GM18858 (cell line): ENCODE measurements around the gene ALDH1A1.
"Not testable (repeated sequence)": the region's sequence is repeated elsewhere in the genome, so short reads cannot be mapped to it uniquely, and the experiment has no call there.

Experiments
- ATAC-seq: cut with Tn5 transposase; IDR thresholded peaks from one replicate; pipeline ENCODE4 v1.9.1; 2021; ENCODE audit not compliant: unreplicated experiment

ALDH1A1 gene

GRCh38 chr9:72945391-72945790, 7.5 kb downstream of the ALDH1A1 start:
- ATAC-seq, result no peak

- ATAC-seq, result no peak
These were observed 8.9 kb downstream of the ALDH1A1 start for GRCh38 chr9:72943844-72944462.

GRCh38 chr9:72942451-72942850, 10.4 kb downstream of the ALDH1A1 start:
- no peak for ATAC-seq

GRCh38 chr9:72939581-72939980, 13.3 kb downstream of the ALDH1A1 start:
- not testable (repeated sequence) for ATAC-seq

GRCh38 chr9:72937545-72937944, 15.3 kb downstream of the ALDH1A1 start:
- ATAC-seq, result no peak

GRCh38 chr9:72936679-72937078, 16.2 kb downstream of the ALDH1A1 start:
- ATAC-seq, result no peak

GRCh38 chr9:72936266-72936665, 16.6 kb downstream of the ALDH1A1 start:
- ATAC-seq, result no peak

DNA sequence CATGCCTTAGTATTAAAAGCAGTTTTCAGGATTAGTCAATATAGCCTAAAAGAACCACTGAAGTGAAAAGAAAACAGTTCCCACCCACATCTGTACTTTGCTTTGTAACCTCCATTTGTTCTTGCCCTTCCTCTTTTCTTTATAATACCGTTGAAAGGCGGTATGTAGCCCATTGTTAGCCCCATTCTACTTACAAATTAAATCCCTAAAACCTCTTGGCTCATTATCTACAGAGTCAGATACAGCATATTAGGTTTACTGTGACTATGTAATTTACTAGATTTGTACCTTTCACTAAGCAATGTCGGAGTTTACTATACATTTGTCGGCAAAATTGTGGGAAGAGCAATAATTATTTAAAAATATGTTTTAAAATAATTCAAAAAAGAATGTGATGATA, 17.3 kb downstream of the ALDH1A1 start:
- ATAC-seq, result no peak

DNA sequence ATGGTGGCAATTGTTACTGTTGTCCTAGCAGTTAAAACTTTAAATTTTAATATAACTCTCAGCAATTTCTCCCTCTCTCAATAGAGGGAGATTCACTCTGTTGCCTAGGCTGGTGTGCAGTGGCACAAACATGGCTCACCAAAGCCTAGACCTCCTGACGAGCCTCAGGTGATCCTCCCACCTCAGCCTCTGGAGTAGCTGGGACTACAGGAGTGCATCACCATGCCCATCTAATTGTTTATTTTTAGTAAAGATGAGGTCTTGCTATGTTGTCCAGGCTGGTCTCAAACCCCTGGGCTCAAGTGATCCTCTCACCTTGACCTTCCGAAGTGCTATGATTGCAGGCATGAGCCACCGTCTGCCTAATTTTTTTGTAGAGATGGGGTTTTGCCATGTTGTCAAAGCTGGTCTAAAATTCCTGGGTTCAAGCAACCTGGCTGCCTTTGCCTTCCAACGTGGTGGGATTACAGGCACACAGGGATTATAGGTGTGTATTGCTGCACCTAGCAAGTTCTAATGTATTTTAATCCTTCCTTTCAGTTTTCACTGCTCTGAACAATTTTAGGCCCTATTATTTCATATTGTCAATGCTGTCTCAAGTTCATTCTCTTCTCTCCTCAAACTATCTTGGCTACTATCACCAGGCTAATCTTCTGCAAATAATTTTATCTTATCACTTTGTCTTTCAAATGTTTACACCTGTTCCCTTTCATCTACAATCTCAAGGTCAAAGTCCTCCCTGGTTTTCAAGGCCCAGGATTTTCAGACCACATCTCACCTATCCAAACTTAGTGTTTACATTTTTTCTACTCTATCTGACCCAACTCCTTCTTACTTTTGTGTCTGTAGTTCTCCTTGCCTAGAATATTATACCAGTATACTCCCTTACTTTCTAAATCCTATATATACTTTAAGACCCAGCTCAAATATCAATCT, 18.9 kb downstream of the ALDH1A1 start:
- ATAC-seq, result no peak

GRCh38 chr9:72932619-72933018, 20.2 kb downstream of the ALDH1A1 start:
- no peak for ATAC-seq

GRCh38 chr9:72931897-72932296, 21.0 kb downstream of the ALDH1A1 start:
- no peak for ATAC-seq

DNA sequence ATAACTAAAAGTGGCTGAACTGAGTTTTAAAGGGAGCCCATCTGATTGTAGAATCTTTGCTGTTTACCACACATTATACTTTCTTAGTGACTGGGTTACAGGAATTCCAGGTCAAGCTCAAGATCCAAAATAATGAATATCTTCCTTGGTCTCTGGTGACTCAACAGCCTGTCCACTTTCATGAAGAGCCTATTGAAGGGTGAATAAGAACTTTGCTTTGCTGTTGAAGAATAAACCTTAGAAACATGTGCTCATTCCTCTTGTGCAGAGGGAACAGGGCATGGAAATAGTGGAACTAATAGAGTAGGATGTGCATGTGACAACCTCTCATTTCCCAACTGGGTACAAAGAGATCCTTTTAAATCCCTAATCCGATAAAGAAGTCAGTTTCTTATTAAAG, 21.4 kb downstream of the ALDH1A1 start:
- no peak for ATAC-seq

- no peak for ATAC-seq
These were observed 22.0 kb downstream of the ALDH1A1 start for GRCh38 chr9:72930828-72931227.

DNA sequence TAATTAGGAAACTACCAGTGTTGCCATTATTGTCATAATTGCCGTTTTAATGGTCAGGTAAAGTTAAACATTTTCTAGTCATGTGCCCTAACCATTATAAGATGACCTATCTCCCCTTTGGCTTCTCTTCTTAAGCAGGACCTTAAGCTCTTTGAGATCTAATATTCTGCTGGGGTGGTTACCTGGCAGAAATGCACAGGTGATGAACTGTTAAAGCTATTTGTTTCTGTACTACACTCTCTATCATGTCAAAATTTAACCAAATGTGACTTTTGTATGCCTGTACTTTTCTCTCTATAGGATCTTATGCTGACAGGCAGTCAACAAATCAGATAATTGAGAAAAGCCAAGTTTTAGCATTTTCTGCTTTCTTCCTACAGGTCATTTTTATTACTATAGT, 23.3 kb downstream of the ALDH1A1 start:
- ATAC-seq, result no peak

DNA sequence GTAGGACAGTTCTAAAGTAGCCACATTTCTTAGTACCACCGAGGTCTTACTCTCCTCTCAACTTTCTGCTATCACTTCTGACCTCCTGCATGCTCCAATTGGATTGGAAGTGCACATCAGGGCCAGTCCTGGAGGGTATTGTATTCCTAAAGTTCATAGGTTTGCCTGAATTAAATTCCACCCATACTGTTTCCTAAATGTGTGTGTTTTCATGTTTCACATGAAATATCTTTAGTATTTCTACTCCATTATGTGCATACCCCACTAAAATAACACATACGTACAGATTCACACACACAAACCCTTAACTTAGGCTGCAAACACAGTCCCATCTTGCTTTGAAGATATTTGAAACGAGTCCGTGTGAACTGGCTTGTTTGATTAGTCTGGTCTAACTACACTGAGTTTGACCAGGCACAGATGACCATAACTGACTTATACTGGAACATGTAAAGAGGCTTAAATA, 24.8 kb downstream of the ALDH1A1 start:
- ATAC-seq, result no peak

DNA sequence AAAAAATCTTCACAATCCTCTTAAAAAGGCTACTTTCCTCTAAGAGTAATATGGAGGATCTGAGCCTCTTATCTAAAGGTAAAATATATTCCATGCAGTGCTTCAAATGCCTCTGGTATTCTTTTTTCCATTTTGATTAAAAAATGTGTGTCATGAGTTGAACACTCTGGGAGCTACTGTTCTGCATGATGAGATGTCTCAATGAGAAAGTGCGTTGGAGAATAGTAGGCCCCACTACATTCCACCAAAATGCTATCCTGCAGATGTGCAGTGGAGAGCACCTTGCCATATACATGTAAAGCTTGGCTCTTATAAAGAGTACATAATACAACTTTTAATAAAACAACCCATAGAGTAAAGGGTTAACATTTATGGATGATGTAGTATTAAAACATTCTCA, 26.3 kb downstream of the ALDH1A1 start:
- ATAC-seq, result no peak

DNA sequence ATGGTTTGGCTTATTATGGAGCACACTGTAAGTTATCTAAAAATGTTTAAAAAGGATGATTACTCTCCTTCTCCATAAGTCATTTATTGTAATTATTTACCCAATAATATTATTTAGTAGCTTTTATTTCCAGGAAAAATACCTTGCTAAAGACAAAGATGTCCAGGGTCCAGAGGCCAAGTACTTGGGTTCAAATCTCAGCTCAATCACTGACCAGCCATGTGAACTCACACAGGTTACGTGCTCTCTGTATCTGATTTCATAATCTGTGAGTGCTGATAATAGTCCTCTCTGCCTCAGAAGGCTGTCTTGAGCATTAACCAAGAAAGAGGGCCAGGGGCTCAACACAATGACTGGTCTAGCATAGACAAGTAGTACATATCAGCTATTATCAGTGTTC, 27.0 kb downstream of the ALDH1A1 start:
- ATAC-seq, result no peak

- no peak for ATAC-seq
These were observed 27.6 kb downstream of the ALDH1A1 start for GRCh38 chr9:72925126-72925789.

DNA sequence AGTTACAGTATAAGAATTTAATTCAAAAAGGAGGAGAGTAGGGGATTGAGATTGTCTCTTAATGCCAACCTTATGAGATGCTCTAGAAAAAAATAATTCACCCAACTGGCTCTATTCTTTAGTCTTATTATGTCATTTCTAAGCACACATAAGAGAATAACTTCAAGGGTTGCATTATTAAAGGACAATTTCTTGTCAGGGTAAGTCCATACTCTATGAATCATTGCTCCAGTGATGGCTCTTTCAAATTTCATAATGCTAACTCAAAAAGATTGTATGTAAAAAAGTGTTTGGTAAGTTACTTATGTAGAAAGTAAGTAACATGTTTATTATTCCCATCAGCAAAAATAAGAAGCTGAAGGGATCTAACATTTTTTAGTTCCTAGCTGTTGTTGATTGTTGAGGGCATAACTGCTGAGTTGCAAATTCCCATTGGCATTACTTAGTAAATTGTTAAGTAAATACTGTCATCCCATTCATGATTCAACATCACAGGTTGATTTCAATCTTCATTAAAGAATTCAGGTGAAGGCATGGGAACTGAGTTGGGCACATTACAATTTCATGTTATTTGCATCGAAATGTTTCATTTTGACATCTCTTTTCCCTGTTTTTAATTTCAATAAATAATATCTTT, 28.6 kb downstream of the ALDH1A1 start:
- ATAC-seq, result no peak

DNA sequence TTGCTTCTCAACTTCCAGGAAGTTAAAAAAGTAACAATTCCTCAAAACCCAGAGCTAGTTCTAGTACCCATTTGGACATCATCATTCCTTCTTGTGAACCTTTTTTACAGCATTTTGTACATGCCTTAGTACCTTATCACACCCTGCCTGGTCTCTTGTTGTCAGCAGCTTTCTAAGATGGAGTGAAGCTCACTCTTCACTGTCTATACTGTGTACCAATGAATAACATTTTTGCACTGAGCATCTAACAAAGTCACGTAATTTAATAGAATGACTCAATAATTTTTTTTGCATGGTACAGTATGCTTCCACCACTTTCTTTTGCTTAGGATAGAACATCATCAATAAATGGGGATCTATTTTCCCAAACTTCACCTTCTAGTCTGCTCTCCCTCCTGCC, 29.8 kb downstream of the ALDH1A1 start:
- no peak for ATAC-seq
